ENCODE data around the gene STK39.

STK39 gene

GRCh38 chr2:167955264-167955906 lies 292.0 kb downstream of the STK39 start:
- no peak for DNase-seq (ENCODE audit: low read depth)

GRCh38 chr2:167954495-167954894 lies 292.9 kb downstream of the STK39 start:
- DNase-seq (ENCODE audit: low read depth) = no peak

- DNase-seq (ENCODE audit: low read depth) = no peak
Measured at GRCh38 chr2:167953776-167954175, 293.6 kb downstream of the STK39 start.

- DNase-seq (ENCODE audit: low read depth) = no peak
Measured at GRCh38 chr2:167950571-167950970, 296.8 kb downstream of the STK39 start.

GRCh38 chr2:167946441-167946841 lies 301.0 kb downstream of the STK39 start:
- DNase-seq (ENCODE audit: low read depth) = no peak

GRCh38 chr2:167945660-167946368 lies 301.6 kb downstream of the STK39 start:
- DNase-seq (ENCODE audit: low read depth) = no peak

GRCh38 chr2:167944825-167945659 lies 302.4 kb downstream of the STK39 start:
- DNase-seq (ENCODE audit: low read depth) = no peak

- DNase-seq (ENCODE audit: low read depth) = no peak
Measured at GRCh38 chr2:167943897-167944296, 303.5 kb downstream of the STK39 start.

GRCh38 chr2:167943368-167943767 lies 304.0 kb downstream of the STK39 start:
- DNase-seq (ENCODE audit: low read depth) = no peak

- DNase-seq (ENCODE audit: low read depth) = no peak
Measured at GRCh38 chr2:167942366-167943081, 304.9 kb downstream of the STK39 start.

GRCh38 chr2:167941604-167942003 lies 305.8 kb downstream of the STK39 start:
- DNase-seq (ENCODE audit: low read depth) = no peak

- no peak for DNase-seq (ENCODE audit: low read depth)
Measured at GRCh38 chr2:167940734-167941507, 306.5 kb downstream of the STK39 start.

- DNase-seq (ENCODE audit: low read depth) = no peak
Measured at GRCh38 chr2:167940346-167940725, 307.1 kb downstream of the STK39 start.

GRCh38 chr2:167939514-167940345 lies 307.7 kb downstream of the STK39 start:
- DNase-seq (ENCODE audit: low read depth) = no peak

GRCh38 chr2:167937403-167937802 lies 310.0 kb downstream of the STK39 start:
- DNase-seq (ENCODE audit: low read depth) = no peak

GRCh38 chr2:167935803-167936110 lies 311.6 kb downstream of the STK39 start:
- no peak for DNase-seq (ENCODE audit: low read depth)

- DNase-seq (ENCODE audit: low read depth) = no peak
Measured at GRCh38 chr2:167933097-167933814, 314.1 kb downstream of the STK39 start.

- DNase-seq (ENCODE audit: low read depth) = no peak
Measured at GRCh38 chr2:167932123-167932693, 315.2 kb downstream of the STK39 start.

- no peak for DNase-seq (ENCODE audit: low read depth)
Measured at GRCh38 chr2:167929484-167929883, 317.9 kb downstream of the STK39 start.

GRCh38 chr2:167928434-167928833 lies 319.0 kb downstream of the STK39 start:
- no peak for DNase-seq (ENCODE audit: low read depth)

Data from GM04504 (cell line).